Effector memory CD4-positive, alpha-beta T cell (primary cell): ENCODE measurements around the gene FAM151A.

ENCODE experiments used
- DNase-seq, 3 donors: peaks; one replicate each; pipeline ENCODE4 v3.0.0-alpha.2; 2020
- H3K27ac ChIP-seq: 2 replicates; pipeline ENCODE4 v1.7.0; 2013; ENCODE audit warnings: mild to moderate bottlenecking, low read length, moderate library complexity; ENCODE audit not compliant: insufficient read depth, poor library complexity, severe bottlenecking
- H3K27me3 ChIP-seq: replicated peaks from 2 replicates; pipeline ENCODE4 v1.7.0; 2013; ENCODE audit warnings: mild to moderate bottlenecking, low read length; ENCODE audit not compliant: insufficient read depth, control insufficient read depth, poor library complexity, severe bottlenecking
- H3K36me3 ChIP-seq: 2 replicates; pipeline ENCODE4 v1.7.0; 2013; ENCODE audit warnings: mild to moderate bottlenecking, low read length, moderate library complexity; ENCODE audit not compliant: control insufficient read depth, insufficient read depth
- H3K4me1 ChIP-seq: 2 replicates; pipeline ENCODE4 v1.7.0; 2013; ENCODE audit warnings: low read length, mild to moderate bottlenecking; ENCODE audit not compliant: control insufficient read depth, insufficient read depth, poor library complexity, severe bottlenecking
- H3K4me3 ChIP-seq: 2 replicates; pipeline ENCODE4 v1.7.0; 2013; ENCODE audit warnings: low read length, low read depth, mild to moderate bottlenecking; ENCODE audit not compliant: insufficient read depth, poor library complexity, severe bottlenecking
- H3K9me3 ChIP-seq: 2 replicates; pipeline ENCODE4 v1.7.0; 2013; ENCODE audit warnings: mild to moderate bottlenecking, low read length, moderate library complexity; ENCODE audit not compliant: control insufficient read depth

Gene FAM151A

GRCh38 chr1:54569339-54569738 lies 54.0 kb downstream of the FAM151A start:
- no peak for DNase-seq
- H3K4me1 ChIP-seq, result no peaks in the 10 kb centered on the region
- H3K4me3 ChIP-seq, result no peak overlapping the region
- H3K27me3 ChIP-seq, result no peaks in the 10 kb centered on the region
- H3K9me3 ChIP-seq, result no peaks in the 10 kb centered on the region
- no peak overlapping the region for H3K27ac ChIP-seq
- no peaks in the 10 kb centered on the region for H3K36me3 ChIP-seq

DNA sequence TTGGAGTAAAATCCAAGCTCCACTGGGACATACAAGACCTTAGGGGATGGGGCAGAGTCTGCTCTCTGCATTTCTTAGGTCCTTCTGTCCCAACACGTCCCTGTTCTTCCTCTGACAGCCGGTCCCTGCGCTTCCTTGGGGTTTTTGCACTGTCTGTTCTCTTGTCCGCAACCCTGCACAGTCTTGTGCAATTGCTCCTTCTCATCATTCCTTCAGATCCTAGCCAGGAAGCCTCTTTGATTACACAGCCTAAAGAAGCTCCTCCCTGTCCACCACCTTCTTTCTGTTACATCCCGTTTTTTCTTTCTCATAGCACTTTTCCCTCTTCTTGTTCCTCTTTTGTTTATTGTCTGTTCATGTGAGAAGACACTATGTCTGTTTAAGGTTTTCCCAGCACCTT lies 55.4 kb downstream of the FAM151A start:
- Histone ChIP-seq H3K27me3 (no peaks in the 10 kb centered on the region), H3K4me1 (no peaks in the 10 kb centered on the region), H3K9me3 (no peaks in the 10 kb centered on the region), H3K4me3 (no peak overlapping the region), H3K36me3 (no peaks in the 10 kb centered on the region), H3K27ac (no peak overlapping the region)
- no peak for DNase-seq

- no peak overlapping the region for H3K4me3 ChIP-seq
- H3K4me1 ChIP-seq, result no peaks in the 10 kb centered on the region
- no peaks in the 10 kb centered on the region for H3K27me3 ChIP-seq
Observed at GRCh38 chr1:54566438-54567141, 56.7 kb downstream of the FAM151A start.

DNA sequence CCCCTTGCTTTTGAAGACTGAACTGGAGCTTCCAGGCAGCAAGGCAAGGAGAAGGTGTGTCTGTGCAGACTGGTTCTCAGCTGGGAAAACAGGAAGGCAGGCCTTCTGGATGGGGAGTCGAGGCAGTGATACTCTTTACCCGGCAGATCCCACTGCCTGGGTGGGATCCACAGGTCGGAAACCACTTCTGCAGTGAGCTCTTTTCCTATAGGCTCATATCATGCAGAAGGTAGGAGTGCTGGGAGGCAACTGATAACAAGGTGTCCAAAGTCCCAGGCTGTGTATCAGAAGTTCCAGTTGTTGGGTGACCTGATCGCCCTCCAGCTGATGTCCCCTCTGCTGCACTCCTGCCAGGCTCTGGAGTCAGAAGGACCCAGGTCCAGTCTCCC lies 58.2 kb downstream of the FAM151A start:
- H3K27ac ChIP-seq, result no peak overlapping the region
- no peaks in the 10 kb centered on the region for H3K27me3 ChIP-seq
- H3K9me3 ChIP-seq, result no peaks in the 10 kb centered on the region
- DNase-seq, result no peak
- H3K4me3 ChIP-seq, result no peak overlapping the region
- H3K36me3 ChIP-seq, result no peaks in the 10 kb centered on the region
- no peaks in the 10 kb centered on the region for H3K4me1 ChIP-seq

More at GRCh38 chr1:54566438-54567141, 56.7 kb downstream of the FAM151A start:
- H3K27ac ChIP-seq, result no peak overlapping the region
- H3K36me3 ChIP-seq, result no peaks in the 10 kb centered on the region
- H3K9me3 ChIP-seq, result no peaks in the 10 kb centered on the region
- no peak for DNase-seq

GRCh38 chr1:54564312-54565112 lies 58.8 kb downstream of the FAM151A start:
- no peak overlapping the region for H3K27ac ChIP-seq
- no peak overlapping the region for H3K4me3 ChIP-seq
- H3K27me3 ChIP-seq, result no peaks in the 10 kb centered on the region
- no peaks in the 10 kb centered on the region for H3K9me3 ChIP-seq
- no peaks in the 10 kb centered on the region for H3K4me1 ChIP-seq
- DNase-seq, result no peak
- no peaks in the 10 kb centered on the region for H3K36me3 ChIP-seq

DNA sequence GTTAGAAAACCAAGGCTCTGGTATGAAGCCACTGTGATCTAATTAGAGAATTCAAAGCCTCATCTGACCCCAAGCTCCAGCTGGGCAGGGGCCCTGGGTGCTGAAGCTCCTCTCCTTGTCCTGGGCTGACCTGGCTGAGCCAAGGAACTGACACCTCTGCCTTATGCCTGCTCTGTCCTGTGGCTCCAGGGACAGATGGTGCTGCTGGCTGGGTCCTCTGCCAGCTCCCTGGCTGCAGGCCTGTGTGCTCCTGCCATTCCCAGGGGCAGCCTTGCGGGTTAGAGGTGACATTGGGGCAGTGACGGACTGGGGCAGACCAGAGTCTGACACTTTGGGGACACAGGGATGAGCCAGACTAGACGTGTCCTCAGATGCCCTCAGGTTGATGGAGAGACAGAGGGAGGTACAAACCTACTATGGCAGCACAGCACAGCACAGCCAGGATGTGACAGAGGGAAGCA lies 63.5 kb downstream of the FAM151A start:
- Histone ChIP-seq H3K4me3 (no peak overlapping the region), H3K27me3 (no peaks in the 10 kb centered on the region), H3K4me1 (no peaks in the 10 kb centered on the region), H3K27ac (no peak overlapping the region), H3K36me3 (no peaks in the 10 kb centered on the region), H3K9me3 (no peaks in the 10 kb centered on the region)
- no peak for DNase-seq
